Fibroblast of skin of back (primary cell): Measurements from ENCODE around the gene UCN. TPM values are rescaled to one million over a fixed set of nuclear protein-coding genes. Genes with fewer than 3 reads are reported as not detected.
"Not testable (repeated sequence)": the region's sequence is repeated elsewhere in the genome, so short reads cannot be mapped to it uniquely, and the experiment has no call there.

ENCODE experiments used
- DNase-seq: peaks from one replicate; pipeline ENCODE4 v3.0.0-alpha.2; 2013
- polyA plus RNA-seq, 2 experiments: library from polyadenylated mRNA; unstranded; fragments of 120-200 nt; gene quantifications; one replicate each; pipeline ENCODE4 v1.2.1, GENCODE V29; 2013; ENCODE audit not compliant: insufficient read length in 2 of 2

Gene UCN
- polyA plus RNA-seq (2013, experiment 1 of 2; ENCODE audit: insufficient read length), result 0.55 TPM
- polyA plus RNA-seq (2013, experiment 2 of 2; ENCODE audit: insufficient read length), result 0.26 TPM

GRCh38 chr2:27308359-27308881, at the start of gene UCN:
UCN (minus strand) TSS chr2:27308445; CDS start chr2:27307895, 550 bp downstream.
- DNase-seq, result peak; percentile 47

- peak; percentile 98 for DNase-seq
Observed at GRCh38 chr2:27356382-27357181, 48.3 kb upstream of the UCN start, which contains the start of gene GTF3C2. GTF3C2 (minus strand) TSS chr2:27356764; CDS start chr2:27343554, 13,210 bp downstream.

GRCh38 chr2:27356056-27356381, 47.8 kb upstream of the UCN start:
- DNase-seq, result peak; percentile 53

DNA sequence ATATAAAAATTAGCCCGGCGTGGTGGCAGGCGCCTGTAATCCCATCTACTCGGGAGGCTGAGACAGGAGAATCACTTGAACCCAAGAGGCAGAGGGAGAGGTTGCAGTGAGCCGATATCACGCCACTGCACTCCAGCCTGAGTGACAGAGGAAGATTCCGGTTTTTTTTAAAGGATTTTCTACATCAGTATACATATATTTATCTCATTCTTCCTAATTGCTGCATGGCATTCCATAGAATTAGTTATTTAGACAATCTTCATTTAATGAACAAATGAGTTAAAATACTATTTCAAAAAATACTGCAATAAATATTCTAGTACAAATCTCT, 46.3 kb upstream of the UCN start:
- DNase-seq, result no peak

DNA sequence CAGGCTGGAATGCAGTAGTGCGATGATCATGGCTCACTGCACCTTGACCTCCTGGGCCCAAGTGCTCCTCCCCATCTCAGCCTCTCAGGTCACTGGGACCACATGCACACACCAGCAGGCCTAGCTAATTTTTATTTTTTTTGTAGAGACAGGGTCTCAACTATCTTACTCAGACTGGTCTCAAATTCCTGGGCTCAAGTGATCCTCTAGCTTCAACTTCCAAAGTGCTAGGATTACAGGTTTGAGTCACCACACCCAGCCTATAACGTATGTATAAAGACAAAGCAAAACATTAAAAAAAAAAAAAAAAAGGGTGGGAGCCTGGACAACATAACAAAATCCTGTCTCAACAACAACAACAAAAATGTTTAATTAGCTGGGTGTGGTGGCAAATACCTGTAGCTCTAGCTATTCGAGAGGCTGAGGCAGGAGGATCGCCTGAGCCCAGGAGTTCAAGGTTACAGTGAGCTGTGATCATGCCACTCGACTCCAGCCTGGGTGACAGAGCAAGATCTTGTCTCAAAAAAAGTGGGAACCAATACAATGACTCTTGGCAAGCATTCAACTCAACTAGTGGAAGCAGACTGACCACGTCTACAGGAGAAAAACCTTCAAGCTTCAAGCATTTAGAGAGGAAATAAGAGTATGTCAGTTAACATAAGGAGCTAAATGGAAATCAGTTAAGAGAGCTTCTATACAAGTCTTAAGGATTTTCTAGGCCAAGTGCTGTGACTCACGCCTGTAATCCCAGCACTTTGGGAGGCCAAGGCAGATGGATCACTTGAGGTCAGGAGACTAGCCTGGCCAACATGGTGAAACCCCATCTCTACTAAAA, 45.7 kb upstream of the UCN start:
- DNase-seq, result no peak

- DNase-seq, result not testable (repeated sequence)
Observed at GRCh38 chr2:27353386-27353761, 45.1 kb upstream of the UCN start.

DNA sequence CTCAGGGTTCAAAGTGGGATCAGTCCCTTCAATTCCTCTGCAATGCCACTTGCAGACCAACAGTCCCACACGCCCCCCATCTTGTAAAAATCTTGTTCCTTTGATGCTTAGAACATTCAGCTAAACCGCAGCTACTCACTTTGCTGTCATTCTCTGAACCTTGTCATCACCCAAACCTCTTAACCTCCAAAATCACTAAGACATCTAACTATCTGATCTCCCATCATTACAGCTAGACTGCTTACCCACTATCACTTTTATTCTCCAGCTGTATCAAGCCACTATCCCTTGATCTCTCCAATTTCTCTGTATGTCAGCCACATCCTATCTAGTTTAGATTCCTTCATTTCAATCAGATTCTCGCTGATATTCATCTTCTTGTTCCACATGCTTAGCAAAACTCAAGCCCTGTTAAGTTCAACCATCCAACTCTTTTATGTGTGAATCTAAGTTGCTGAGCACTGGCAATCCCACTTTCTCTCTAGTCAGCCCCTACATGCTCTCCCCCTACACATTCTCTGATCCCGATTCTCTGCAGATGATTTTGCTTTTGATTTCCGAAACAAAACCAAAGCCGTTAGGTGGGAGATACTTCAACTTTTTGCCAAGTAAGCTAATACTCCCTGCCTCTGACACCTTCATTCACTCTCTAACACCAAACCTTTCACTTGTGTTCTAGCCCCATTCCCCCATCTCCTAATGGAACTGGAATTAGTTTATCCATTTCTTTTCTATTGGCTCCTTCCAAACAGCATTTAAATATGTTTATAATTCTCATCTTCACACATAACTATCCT, 43.8 kb upstream of the UCN start:
- DNase-seq, result no peak

- no peak for DNase-seq
Observed at GRCh38 chr2:27350106-27350693, 42.0 kb upstream of the UCN start.

GRCh38 chr2:27347641-27348040, 39.4 kb upstream of the UCN start:
- no peak for DNase-seq

DNA sequence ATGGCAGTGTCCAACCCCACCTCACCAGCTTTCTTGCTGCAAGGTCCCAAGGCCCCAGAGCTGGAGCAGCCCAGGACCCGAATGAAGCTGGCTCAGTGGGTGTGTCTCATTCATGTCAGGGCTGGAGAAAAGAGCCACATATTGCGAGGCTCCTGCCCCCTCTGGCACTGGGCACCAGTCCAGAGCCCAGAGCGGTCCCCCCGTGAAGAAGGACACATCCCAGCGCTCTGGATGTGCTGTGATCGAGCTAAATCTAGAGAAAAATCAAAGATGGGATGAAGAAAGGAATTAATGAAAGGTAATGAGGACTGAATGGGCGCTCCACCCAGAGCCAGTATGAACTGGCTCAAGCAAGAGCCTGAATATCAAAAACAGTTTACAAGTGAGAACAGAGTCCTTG, 27.9 kb upstream of the UCN start:
- no peak for DNase-seq

DNA sequence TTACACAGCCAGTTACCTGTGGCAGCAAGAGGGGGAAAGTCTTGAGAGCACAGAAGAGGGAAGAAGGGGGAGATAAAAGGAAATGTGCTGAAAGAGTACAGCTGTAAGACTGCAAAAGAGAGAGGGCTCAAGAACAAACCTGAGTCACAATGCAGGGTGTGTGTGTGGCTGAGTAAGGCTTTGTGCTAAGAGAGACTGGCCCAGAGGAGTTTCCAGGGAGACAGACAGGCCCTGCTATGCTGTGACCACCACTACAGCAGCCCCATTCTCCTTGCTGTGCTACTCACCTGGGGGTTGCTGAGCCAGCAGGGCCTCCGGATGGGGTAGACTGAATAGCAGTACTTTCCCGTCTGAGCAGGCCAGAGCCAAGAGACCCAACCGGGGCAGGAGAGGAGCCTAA, 27.1 kb upstream of the UCN start:
- DNase-seq, result no peak

DNA sequence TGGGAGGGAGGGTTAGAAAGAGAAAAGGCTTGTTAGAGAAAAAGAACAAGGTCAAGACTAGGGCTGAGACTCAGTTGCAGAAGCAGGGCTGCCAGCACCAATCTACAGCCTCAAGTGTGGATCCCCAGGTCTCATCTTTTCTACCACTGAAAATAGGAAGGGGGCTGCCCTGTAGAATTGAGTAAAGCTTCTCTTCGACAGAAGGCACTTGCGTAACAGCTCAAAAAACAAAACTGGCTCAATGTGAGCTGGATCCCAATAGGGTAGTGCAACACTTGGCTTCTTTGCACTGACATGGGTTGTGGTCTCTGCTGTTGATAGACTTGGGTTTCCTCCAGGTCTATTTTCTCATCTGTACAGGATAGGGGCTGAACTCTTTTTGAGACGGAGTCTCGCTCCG, 16.5 kb upstream of the UCN start:
- no peak for DNase-seq

DNA sequence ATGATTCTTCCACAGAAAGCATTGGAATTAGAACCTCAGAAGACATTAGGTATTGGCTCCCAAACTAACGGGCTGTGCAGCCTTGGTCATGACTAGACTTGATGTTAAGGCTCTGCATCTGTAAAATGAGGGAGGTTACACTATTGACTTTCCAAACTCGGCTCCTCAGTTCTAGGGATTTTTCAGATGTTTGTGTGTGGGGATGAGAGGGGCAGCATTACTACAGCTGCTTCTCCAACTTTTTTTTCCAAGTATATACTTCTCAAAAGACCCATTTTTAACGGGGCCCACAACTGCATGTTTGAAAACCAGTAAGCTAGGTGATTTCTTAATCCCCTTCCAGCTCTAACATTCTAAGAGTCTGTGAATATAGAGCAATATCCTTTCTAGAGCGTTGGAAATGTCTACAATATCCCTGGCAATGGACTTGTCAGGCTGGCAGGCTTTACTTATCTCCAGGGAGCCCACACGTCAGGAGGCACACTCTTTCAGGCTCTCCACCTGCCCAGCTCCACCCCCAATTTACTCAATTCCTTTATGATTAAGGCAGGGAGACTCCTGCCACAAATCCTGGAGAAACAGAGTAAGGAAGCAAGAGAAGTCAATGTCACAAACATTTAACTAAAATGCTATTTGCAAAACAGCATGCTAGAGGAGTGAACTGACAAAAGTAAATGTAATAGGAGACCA, 15.5 kb upstream of the UCN start:
- no peak for DNase-seq

GRCh38 chr2:27322766-27323595, 14.7 kb upstream of the UCN start, which contains the start of gene MPV17:
MPV17 (minus strand) TSS chr2:27323097; CDS start chr2:27322517, 580 bp downstream.
- DNase-seq, result peak; percentile 89

DNA sequence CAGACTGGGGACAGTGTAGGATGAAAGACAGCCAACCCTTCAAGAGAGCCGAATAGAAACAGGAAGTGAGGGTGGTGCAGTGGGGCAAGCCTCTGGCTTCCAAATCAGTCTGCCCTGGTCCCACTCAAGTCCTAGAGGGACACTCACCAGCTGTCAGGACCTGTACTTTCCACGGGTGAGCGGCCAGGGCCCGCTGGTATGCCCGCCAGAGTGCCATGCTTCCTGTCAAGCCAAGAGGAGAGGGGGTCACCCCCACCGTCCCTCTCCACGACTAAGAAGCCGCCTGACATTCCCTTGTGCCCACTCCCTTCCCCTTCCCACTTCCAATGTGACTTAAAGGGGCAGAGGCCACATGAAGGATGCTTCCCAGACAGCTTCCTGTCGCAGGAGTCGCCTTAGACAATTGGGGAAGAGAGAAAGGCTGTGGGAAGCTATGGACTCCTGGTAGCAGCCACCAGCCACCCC, 14.1 kb upstream of the UCN start:
- DNase-seq, result peak; percentile 27

GRCh38 chr2:27320958-27321543, 12.8 kb upstream of the UCN start:
- peak; percentile 96 for DNase-seq

DNA sequence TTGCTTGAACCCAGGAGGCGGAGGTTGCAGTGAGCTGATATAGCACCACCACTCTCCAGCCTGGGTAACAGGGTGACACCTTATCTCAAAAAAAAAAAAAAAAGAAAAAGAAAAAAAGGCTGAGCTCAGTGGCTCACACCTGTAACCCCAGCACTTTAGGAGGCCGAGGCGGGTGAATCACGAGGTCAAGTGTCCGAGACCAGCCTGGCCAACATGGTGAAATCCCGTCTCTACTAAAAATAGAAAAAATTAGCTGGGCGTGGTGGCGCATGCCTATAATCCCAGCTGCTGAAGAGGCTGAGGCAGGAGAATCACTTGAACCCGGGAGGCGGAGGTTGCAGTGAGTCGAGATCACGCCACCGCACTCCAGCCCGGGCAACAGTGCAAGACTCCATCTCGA, 11.6 kb upstream of the UCN start:
- DNase-seq, result not testable (repeated sequence)

GRCh38 chr2:27316655-27317412, 8.6 kb upstream of the UCN start:
- DNase-seq, result no peak

DNA sequence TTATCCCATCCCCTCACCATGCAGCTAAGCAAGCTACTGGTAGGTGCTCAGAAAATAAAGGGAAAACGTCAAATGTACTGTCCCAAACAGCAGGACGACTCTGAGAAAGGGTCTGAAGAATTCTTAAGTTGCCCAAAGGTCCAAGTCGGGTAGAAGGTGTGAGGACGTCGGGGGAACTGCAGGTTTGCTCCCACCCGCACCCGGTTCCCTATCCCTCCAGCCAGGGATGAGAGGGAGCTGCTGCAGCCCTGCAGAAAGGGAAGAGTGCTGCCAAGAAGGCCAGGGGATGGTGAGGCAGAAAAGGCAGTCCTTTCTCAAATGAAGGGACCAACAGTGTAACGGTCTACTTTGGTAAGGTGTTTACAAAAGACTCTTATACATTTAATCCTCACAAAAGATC, 6.9 kb upstream of the UCN start:
- no peak for DNase-seq
